ENCODE results near the gene FBXO30.

DNA sequence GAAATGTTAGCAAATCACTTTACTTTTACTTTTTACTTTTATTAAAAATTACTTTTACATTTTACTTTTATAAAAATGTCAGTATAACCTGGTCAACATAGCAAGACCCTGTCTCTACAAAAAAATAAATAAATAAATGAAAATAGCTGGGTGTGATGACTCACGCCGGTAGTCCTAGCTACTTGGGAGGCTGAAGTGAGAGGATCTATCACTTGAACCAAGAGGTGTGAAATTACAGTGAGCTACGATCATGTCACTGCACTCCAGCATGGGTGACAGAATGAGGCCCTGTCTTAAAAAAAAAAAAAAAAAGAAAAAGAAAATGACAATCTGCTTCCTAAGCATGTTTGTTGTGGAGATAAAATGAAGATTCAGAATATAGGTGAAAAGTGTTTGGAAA is 31.0 kb upstream of the FBXO30 start:
- TF ChIP-seq POLR2A (IDR thresholded peaks at IDR 0.05; ENCODE audit: low read length) (no peak), GATA1 (IDR thresholded peaks at IDR 0.05; ENCODE audit: low read depth, low read length) (no peak)
